Hepatocyte (in vitro differentiated cells): Measurements from ENCODE around the gene PLA1A.

Experiments used
- CTCF ChIP-seq: fragments of 200-600 bp; sonication (generic); IDR thresholded peaks from 2 replicates; pipeline ENCODE4 v1.5.1; 2016; ENCODE audit warnings: antibody characterized with exemption, mild to moderate bottlenecking; ENCODE audit not compliant: poor library complexity
- EZH2 ChIP-seq: fragments of 200-600 bp; sonication (generic); IDR thresholded peaks from 2 replicates; pipeline ENCODE4 v1.6.1; 2016; ENCODE audit warnings: antibody characterized with exemption, mild to moderate bottlenecking, borderline replicate concordance

- no peak for TF ChIP-seq CTCF
- no peak for TF ChIP-seq EZH2
Measured at GRCh38 chr3:119649761-119650160, 52.1 kb downstream of the PLA1A start.
